Activated naive CD4-positive, alpha-beta T cell treated with anti-CD3 and anti-CD28 coated beads, Interleukin-2, amount 50 U/mL, for 72 hours (primary cell): Measurements from ENCODE around the gene HES4. TPM values are rescaled to one million over a fixed set of nuclear protein-coding genes. Genes with fewer than 3 reads are reported as not detected.

Experiments used
- ATAC-seq, 2 donors: fragments of 150-1000 bp; cut with Tn5 transposase; 2 replicates each; pipeline ENCODE4 v1.10.0; 2021; ENCODE audit warnings: mild to moderate bottlenecking in 2 of 2, moderate library complexity in 2 of 2
- DNase-seq, 2 donors: peaks; one replicate each; pipeline ENCODE4 v3.0.0; 2021 to 2022; ENCODE audit warnings: low spot score in 2 of 2
- H3K27ac Mint-ChIP-seq, 2 donors: one replicate each; pipeline ENCODE4 v1.8.0; 2022; ENCODE audit warnings: mild to moderate bottlenecking in 2 of 2, mixed read lengths in 2 of 2
- H3K36me3 Mint-ChIP-seq, 2 donors: one replicate each; pipeline ENCODE4 v1.8.0; 2022; ENCODE audit warnings: mixed read lengths in 2 of 2
- H3K9me3 Mint-ChIP-seq, 2 donors: one replicate each; pipeline ENCODE4 v1.8.0; 2022; ENCODE audit warnings: mixed read lengths in 2 of 2
- total RNA-seq, 2 donors: library from RNA; stranded (reverse); gene quantifications; one replicate each; pipeline ENCODE4 v1.2.3, GENCODE V29; 2022

HES4 gene
- total RNA-seq, 2 donors from 2014 or later, result 3.2 to 4.4 TPM

GRCh38 chr1:969260-969855 lies 30.5 kb downstream of the HES4 start:
- no peak overlapping the region for H3K27ac Mint-ChIP-seq
- peaks cover 0 to 7% of the 10 kb centered on the region in 2 donors for H3K9me3 Mint-ChIP-seq
- no peak for ATAC-seq
- H3K36me3 Mint-ChIP-seq, result no peaks in the 10 kb centered on the region
- DNase-seq, result no peak

- H3K27ac Mint-ChIP-seq, result no peak overlapping the region
- no peaks in the 10 kb centered on the region for H3K36me3 Mint-ChIP-seq
- peaks cover 0 to 7% of the 10 kb centered on the region in 2 donors for H3K9me3 Mint-ChIP-seq
- DNase-seq (peak in 1 of 2 donors; percentile 53), ATAC-seq (no peak)
Observed at GRCh38 chr1:967466-968343, 32.2 kb downstream of the HES4 start.

- peaks cover 0 to 7% of the 10 kb centered on the region in 2 donors for H3K9me3 Mint-ChIP-seq
- no peak overlapping the region for H3K27ac Mint-ChIP-seq
- ATAC-seq (peak; percentile 91 to 94), DNase-seq (peak; percentile 76 to 81)
- H3K36me3 Mint-ChIP-seq, result no peaks in the 10 kb centered on the region
Observed at GRCh38 chr1:966704-967300, 33.1 kb downstream of the HES4 start.

- Mint-ChIP-seq H3K36me3 (no peaks in the 10 kb centered on the region), H3K9me3 (peaks cover 0 to 7% of the 10 kb centered on the region in 2 donors), H3K27ac (no peak within 1 kb of the TSS)
- peak; percentile 68 to 71 for ATAC-seq
- no peak for DNase-seq
Observed at GRCh38 chr1:966135-966703, 33.7 kb downstream of the HES4 start, which contains the start of gene PLEKHN1. PLEKHN1 (plus strand) TSS chr1:966482; CDS start chr1:966532, 50 bp downstream.

- no peak overlapping the region for H3K27ac Mint-ChIP-seq
- H3K36me3 Mint-ChIP-seq, result no peaks in the 10 kb centered on the region
- ATAC-seq (no peak), DNase-seq (no peak)
- H3K9me3 Mint-ChIP-seq, result peaks cover 0 to 7% of the 10 kb centered on the region in 2 donors
Observed at GRCh38 chr1:965526-966134, 34.3 kb downstream of the HES4 start.

- Mint-ChIP-seq H3K9me3 (peaks cover 0 to 7% of the 10 kb centered on the region in 2 donors), H3K36me3 (no peaks in the 10 kb centered on the region), H3K27ac (no peak overlapping the region)
- DNase-seq (no peak), ATAC-seq (no peak)
Observed at GRCh38 chr1:964691-965525, 35.0 kb downstream of the HES4 start.

- Mint-ChIP-seq H3K9me3 (no peaks in the 10 kb centered on the region), H3K27ac (no peak overlapping the region), H3K36me3 (peaks cover 0 to 2% of the 10 kb centered on the region in 2 donors)
- DNase-seq (no peak), ATAC-seq (no peak)
Observed at GRCh38 chr1:963746-964525, 36.0 kb downstream of the HES4 start.

- peaks cover 5 to 9% of the 10 kb centered on the region in 2 donors for H3K36me3 Mint-ChIP-seq
- H3K27ac Mint-ChIP-seq, result no peak overlapping the region
- H3K9me3 Mint-ChIP-seq, result no peaks in the 10 kb centered on the region
- ATAC-seq (no peak), DNase-seq (no peak)
Observed at GRCh38 chr1:963301-963651, 36.6 kb downstream of the HES4 start.

- Mint-ChIP-seq H3K36me3 (peaks cover 6 to 12% of the 10 kb centered on the region in 2 donors), H3K9me3 (no peaks in the 10 kb centered on the region), H3K27ac (no peak overlapping the region)
- no peak for DNase-seq
- ATAC-seq, result no peak
Observed at GRCh38 chr1:962381-963300, 37.3 kb downstream of the HES4 start.

- no peak for ATAC-seq
- no peak for DNase-seq
- no peaks in the 10 kb centered on the region for H3K9me3 Mint-ChIP-seq
- H3K36me3 Mint-ChIP-seq, result peaks cover 6 to 22% of the 10 kb centered on the region in 2 donors
- no peak overlapping the region for H3K27ac Mint-ChIP-seq
Observed at GRCh38 chr1:961132-961669, 38.7 kb downstream of the HES4 start.

- Mint-ChIP-seq H3K9me3 (no peaks in the 10 kb centered on the region), H3K27ac (peak within 1 kb of the TSS in 1 of 2 donors; percentile 53), H3K36me3 (peaks cover 6 to 27% of the 10 kb centered on the region in 2 donors)
- peak in 1 of 2 donors; percentile 89 for DNase-seq
- ATAC-seq, result peak; percentile 45 to 74
Observed at GRCh38 chr1:960363-961131, 39.4 kb downstream of the HES4 start, which contains the start of gene KLHL17. KLHL17 (plus strand) TSS chr1:960584; CDS start chr1:960694, 110 bp downstream.

GRCh38 chr1:959731-960362 lies 40.0 kb downstream of the HES4 start:
- peak; percentile 11 to 26 for ATAC-seq

More at GRCh38 chr1:959731-960362, 40.0 kb downstream of the HES4 start:
- Mint-ChIP-seq H3K9me3 (no peaks in the 10 kb centered on the region), H3K27ac (peak overlapping the region in 1 of 2 donors; percentile 53), H3K36me3 (peaks cover 12 to 34% of the 10 kb centered on the region in 2 donors)
- DNase-seq, result no peak
